ENCODE measurements around the gene MGLL. TPM values are rescaled to one million over a fixed set of nuclear protein-coding genes. Genes with fewer than 3 reads are reported as not detected.

Gene MGLL
- total and polyA plus RNA-seq, 8 donors = 10.5 to 118 (median 37.9) TPM

DNA sequence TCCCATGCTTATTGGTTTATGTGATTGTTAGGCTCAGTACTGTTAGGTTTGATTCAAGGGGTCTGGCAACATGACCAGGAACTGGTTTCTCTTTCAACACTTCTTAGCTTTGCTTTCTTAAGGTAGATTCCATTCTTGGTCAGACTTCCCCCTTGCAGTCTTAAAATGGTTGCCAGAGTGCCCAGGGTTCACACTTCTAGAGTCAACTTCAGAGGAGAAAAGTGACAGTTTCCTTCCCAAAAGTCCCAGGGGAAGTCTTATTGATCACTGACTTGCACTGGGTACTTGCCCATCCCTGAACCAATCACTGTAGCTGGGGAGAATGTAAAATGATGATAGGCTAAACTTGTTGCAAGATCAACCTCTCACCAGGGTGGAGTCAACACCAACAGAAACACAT, 14.1 kb downstream of the MGLL start:
- no peak for DNase-seq
- peaks cover 0 to 47% (median 42%) of the 10 kb centered on the region in 4 donors for H3K36me3 ChIP-seq

DNA sequence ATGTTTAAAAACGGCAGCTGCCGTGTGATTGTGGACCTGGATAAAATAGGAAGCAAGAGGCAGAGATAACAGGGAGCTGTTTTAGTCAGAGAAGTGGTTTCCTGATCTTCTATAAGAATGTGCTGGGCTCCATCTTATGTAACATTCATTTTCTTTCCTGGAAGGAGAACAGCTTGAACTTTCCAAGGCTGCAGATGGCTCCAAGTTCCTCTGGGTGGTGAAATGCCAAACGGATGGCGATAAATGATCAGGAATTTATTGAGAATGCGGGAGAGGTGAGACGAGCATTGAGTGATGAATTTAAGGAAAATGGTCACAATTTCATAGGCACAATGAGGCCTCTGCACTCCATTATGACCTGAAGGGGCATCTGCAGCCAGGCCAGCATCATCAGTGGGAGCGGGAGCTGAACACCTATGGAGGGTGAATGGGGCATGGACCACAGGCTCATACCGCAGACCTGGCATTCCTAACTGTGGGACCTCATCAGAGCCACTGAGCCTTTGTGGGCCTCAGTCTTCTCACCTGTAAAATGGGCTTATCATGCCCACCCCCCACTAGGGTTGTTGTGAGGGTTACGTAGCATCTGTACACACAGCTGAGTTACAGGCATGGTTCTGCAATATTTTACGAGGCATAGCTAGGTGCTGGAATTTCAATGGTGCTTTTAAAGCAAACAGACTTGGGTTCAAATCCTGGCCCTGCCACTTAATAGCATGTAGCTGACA, 17.1 kb downstream of the MGLL start:
- intact Hi-C loops (cut with DNase I; ENCODE audit: low total_unique reads) = no loop called here
- Histone ChIP-seq H3K27me3 (no peaks in the 10 kb centered on the region), H3K4me1 (peaks cover 0 to 15% (median 6%) of the 10 kb centered on the region in 4 donors), H3K4me3 (no peak overlapping the region), H3K9me3 (no peaks in the 10 kb centered on the region), H3K27ac (no peak overlapping the region), H3K36me3 (peaks cover 0 to 20% (median 19%) of the 10 kb centered on the region in 4 donors)
- DNase-seq = no peak
- no peak for TF ChIP-seq EP300 (IDR thresholded peaks at IDR 0.05)
- TF ChIP-seq, protein P1, sequence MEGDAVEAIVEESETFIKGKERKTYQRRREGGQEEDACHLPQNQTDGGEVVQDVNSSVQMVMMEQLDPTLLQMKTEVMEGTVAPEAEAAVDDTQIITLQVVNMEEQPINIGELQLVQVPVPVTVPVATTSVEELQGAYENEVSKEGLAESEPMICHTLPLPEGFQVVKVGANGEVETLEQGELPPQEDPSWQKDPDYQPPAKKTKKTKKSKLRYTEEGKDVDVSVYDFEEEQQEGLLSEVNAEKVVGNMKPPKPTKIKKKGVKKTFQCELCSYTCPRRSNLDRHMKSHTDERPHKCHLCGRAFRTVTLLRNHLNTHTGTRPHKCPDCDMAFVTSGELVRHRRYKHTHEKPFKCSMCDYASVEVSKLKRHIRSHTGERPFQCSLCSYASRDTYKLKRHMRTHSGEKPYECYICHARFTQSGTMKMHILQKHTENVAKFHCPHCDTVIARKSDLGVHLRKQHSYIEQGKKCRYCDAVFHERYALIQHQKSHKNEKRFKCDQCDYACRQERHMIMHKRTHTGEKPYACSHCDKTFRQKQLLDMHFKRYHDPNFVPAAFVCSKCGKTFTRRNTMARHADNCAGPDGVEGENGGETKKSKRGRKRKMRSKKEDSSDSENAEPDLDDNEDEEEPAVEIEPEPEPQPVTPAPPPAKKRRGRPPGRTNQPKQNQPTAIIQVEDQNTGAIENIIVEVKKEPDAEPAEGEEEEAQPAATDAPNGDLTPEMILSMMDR (IDR thresholded peaks at IDR 0.05) = no peak
- TF ChIP-seq POLR2A (IDR thresholded peaks at IDR 0.05) = no peak
- no peak for TF ChIP-seq POLR2AphosphoS5 (IDR thresholded peaks at IDR 0.05)
- 81 to 86% (median 82%) methylated on average over 10 of the region's 10 CpGs for WGBS, 5 donors

More for the DNA sequence above, 14.1 kb downstream of the MGLL start:
- no peaks in the 10 kb centered on the region for H3K9me3 ChIP-seq
- H3K4me1 ChIP-seq = peaks cover 0 to 15% (median 4%) of the 10 kb centered on the region in 4 donors
- H3K4me3 ChIP-seq = no peak overlapping the region
- intact Hi-C loops (cut with DNase I; ENCODE audit: low total_unique reads) = no loop called here
- H3K27me3 ChIP-seq = no peaks in the 10 kb centered on the region
- TF ChIP-seq, protein P1 (IDR thresholded peaks at IDR 0.05) = no peak
- no peak for TF ChIP-seq POLR2A (IDR thresholded peaks at IDR 0.05)
- H3K27ac ChIP-seq = no peak overlapping the region

DNA sequence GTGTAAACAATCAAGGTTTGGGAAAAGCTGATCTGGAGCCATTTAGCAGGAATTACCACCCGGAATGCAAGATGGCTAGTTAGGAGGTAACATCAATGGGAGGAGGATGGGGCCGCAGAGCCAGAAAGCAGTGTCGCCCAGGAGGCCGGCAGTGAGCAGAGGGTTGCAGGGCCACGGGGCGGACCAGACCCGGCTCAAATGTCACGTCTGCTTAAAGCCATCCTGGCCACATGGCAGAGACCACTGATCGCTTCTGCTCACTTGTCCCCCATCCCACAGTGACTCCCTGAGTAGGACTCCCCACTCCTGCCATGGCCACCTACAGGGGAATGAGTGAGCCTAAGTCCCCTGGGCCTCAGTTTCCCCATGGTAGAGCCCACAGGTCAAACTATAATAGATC, 18.2 kb downstream of the MGLL start:
- H3K27me3 ChIP-seq = no peaks in the 10 kb centered on the region
- peaks cover 0 to 22% (median 13%) of the 10 kb centered on the region in 4 donors for H3K4me1 ChIP-seq
- 90 to 94% (median 93%) methylated on average over 8 to 9 of the region's 9 CpGs for WGBS, 5 donors
- TF ChIP-seq POLR2A (IDR thresholded peaks at IDR 0.05) = no peak
- TF ChIP-seq, protein P1 (IDR thresholded peaks at IDR 0.05) = no peak
- no peak for TF ChIP-seq EP300 (IDR thresholded peaks at IDR 0.05)
- no peak for TF ChIP-seq POLR2AphosphoS5 (IDR thresholded peaks at IDR 0.05)
- no peak overlapping the region for H3K4me3 ChIP-seq
- intact Hi-C loops (cut with DNase I; ENCODE audit: low total_unique reads) = no loop called here
- peaks cover 0 to 17% (median 11%) of the 10 kb centered on the region in 4 donors for H3K36me3 ChIP-seq
- no peaks in the 10 kb centered on the region for H3K9me3 ChIP-seq
- H3K27ac ChIP-seq = no peak overlapping the region
- no peak for DNase-seq

DNA sequence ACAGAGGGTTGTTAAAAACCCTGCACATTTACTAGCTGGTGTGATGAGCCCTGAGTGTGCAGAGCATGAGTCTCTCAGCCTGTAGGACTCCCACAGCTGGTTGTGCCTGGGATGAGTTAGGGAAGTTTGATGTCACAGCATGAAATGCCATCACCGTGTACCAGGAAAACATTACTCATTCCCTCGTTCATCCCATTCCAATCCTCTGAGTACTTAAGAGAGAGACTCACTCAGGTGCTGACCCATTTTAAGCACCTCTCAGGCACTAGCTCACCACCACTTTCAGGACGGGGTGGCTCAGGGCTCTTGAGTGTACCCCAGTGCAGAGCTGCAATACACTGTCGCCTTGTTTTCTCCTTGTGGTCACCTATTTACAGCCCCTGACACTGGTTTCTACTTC, 18.7 kb downstream of the MGLL start:
- Histone ChIP-seq H3K27ac (no peak overlapping the region), H3K4me3 (no peak overlapping the region), H3K36me3 (peaks cover 0 to 16% (median 11%) of the 10 kb centered on the region in 4 donors), H3K9me3 (no peaks in the 10 kb centered on the region), H3K4me1 (peaks cover 0 to 25% (median 13%) of the 10 kb centered on the region in 4 donors), H3K27me3 (no peaks in the 10 kb centered on the region)
- WGBS, 5 donors = 57 to 69% (median 64%) methylated on average over 4 of the region's 4 CpGs
- intact Hi-C loops (cut with DNase I; ENCODE audit: low total_unique reads) = no loop called here
- TF ChIP-seq POLR2AphosphoS5 (IDR thresholded peaks at IDR 0.05) (peak in 1 of 3 donors; percentile 20), EP300 (IDR thresholded peaks at IDR 0.05) (no peak)
- DNase-seq = no peak

DNA sequence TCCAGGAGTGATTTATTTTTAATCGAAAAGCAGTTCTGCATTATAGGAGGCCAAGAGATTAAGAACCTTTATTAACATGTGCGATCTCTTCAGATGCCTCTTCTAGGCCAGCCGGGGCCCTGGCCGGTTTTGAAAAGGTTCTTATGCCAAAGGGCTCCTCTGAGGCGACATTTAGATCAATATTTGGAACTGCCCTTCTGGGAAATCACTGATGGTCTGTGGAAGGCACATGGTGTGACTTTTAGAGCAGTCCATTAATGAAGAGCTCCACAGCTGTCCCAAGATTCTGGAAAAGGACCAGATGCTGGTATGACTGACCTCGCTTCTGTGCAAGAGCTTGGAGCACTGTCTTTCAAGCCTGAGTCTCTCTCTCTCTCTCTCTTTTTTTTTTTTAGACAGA, 19.7 kb downstream of the MGLL start:
- TF ChIP-seq, protein P1 (IDR thresholded peaks at IDR 0.05) = no peak
- TF ChIP-seq POLR2A (IDR thresholded peaks at IDR 0.05) (no peak), POLR2AphosphoS5 (IDR thresholded peaks at IDR 0.05) (no peak), EP300 (IDR thresholded peaks at IDR 0.05) (no peak)
- no peaks in the 10 kb centered on the region for H3K9me3 ChIP-seq
- H3K4me3 ChIP-seq = no peak overlapping the region
- H3K27me3 ChIP-seq = no peaks in the 10 kb centered on the region
- peaks cover 0 to 25% (median 13%) of the 10 kb centered on the region in 4 donors for H3K4me1 ChIP-seq
- H3K27ac ChIP-seq = no peak overlapping the region
- intact Hi-C loops (cut with DNase I; ENCODE audit: low total_unique reads) = no loop called here
- 86 to 93% (median 91%) methylated on average over 6 of the region's 6 CpGs for WGBS, 5 donors
- H3K36me3 ChIP-seq = peaks cover 0 to 17% (median 9%) of the 10 kb centered on the region in 4 donors
- no peak for DNase-seq
